Astrocyte of the hippocampus (primary cell): ENCODE data around the gene GUCY1A2.
A peak's percentile ranks its signal among the peaks of the same experiment; 100 is the strongest.

Source experiments
- DNase-seq: peaks from one replicate; pipeline ENCODE4 v3.0.0; 2011; ENCODE audit warnings: low read depth, low spot score

The GUCY1A2 gene

DNA sequence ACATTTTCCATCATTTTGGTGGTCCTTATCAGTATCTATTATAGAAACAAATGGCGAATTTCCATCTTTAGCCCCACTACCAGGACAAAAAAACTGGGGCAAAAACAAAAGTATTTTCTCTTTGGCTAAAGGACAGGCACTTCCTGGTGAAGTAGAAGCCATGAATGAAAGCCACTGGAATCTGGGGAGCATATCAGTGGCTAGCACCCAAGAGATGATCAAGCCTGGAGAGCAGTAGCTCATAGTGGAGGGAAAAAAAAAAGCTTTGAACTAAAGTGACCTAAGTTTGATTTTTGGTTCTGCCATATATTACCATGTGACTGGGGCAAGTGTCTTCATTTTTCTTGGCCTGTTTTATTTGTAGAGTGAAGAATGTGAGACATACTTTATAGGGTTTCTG, 272.3 kb downstream of the GUCY1A2 start:
- DNase-seq, result no peak

DNA sequence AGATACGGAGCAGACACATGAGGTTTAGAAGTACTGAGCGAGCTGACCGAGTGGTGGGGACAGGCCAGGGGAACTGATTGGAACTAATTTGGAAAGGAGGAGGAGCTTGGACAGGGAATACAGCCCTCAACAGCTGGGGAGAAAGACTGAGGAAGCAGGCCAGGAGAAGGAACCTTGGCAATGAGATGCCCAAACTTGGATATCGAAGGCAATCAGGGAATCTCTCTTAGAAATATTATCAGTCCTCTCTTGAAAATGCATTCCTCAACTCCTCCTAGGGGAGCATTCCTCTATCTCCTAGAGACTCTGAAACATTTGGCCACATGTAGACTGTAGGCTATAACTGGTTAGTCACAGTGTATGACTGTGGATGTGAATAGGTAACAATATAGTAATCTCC, 284.6 kb downstream of the GUCY1A2 start:
- DNase-seq, result peak; percentile 24

DNA sequence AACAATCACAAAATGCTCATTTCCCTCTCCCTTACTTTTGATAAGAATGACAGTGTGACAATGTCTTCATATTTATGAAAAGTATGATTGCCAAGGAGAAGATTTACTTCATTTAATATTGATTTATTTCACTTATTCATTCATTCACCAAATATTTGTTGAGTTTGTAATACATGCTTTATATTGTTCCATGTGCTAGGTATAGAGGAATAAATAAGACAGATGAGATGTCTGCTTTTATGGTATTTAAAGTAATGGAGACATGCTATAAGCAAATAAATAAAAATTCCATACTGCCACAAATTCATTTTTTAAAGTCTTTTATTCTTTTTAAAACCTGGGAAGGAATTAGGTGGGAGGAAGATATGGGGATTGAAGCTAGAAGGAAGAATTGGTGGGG, 289.4 kb downstream of the GUCY1A2 start:
- DNase-seq, result no peak

DNA sequence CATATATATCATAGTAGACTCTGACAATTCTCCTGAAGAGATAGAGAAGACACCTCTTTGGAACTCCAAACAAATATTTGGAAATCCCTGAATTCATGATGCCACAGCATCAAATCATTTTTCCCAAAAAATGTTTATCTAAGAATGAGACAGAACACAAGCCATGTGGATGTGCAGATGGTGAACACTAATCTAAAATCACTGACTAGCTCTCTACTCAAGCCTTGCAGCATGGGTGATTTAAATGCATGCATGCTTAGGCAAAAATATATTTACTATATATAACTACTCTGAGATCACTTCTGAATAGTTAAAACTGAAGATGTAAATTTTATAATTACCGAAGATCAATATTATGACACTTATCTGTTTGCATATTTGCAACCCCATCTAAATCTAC, 289.9 kb downstream of the GUCY1A2 start:
- no peak for DNase-seq

DNA sequence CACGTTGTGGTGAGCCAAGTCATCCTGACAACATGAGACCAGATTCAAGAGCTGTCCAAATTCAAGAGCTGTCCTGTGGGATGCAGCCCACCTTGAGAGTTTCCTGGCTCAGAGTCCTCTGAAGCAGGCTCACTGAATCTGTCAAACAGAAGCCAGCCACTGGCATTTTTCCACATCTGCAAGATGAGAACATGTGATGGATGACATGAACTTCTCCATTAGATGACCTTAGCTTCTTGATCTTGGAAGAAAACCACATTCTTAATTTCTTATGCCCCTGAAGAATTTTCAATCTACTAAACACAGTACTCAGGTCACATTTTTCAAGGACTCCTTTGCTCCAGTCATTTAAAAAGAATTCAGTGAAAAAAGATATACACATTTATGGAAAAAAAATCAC, 291.0 kb downstream of the GUCY1A2 start:
- no peak for DNase-seq

DNA sequence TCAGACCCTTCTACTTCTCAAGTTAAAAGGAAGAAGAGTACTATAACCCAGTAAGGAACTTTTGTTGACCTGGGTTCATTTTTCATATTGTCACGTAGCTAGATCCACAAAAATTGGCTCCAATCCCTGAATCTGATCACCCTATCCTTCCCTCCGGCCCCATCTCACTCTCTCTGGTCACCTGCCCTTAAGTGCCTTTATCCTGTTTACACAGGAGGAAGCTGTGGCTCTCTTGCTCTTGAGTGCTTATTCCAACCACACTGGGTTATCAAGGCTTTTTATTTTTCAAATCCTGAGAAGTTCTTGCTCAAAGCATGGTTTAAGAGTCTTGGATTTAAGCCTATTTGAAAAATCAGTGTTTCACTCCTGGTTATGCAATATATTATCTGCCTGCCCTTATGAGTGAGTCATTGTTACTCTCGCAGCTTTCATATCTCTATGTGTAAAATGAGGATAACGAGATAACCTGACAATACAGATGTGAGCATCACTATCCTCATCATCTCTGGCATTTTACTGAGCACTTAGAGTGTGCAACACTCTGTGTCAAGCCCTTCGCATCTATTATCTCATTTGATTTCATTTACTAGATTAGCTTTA, 293.9 kb downstream of the GUCY1A2 start:
- no peak for DNase-seq

DNA sequence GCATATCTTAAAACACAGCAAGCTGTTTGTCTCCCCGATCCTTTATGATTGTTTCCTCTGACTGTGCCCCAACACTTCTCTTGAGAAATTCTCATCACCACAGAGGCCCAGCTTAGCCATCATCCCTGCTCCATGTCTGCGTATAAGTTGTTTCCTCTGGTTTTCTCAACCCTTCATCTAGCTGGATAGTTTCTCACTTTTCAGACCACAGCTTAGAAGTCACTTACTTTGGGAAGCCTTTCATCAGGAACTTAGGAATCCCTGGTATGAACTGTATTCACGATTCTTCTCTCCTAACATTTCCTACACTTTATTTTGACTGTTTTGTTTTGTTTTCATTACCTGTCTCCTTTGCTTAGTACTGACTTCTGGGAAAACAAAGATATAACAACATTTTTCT, 295.2 kb downstream of the GUCY1A2 start:
- peak; percentile 66 for DNase-seq

DNA sequence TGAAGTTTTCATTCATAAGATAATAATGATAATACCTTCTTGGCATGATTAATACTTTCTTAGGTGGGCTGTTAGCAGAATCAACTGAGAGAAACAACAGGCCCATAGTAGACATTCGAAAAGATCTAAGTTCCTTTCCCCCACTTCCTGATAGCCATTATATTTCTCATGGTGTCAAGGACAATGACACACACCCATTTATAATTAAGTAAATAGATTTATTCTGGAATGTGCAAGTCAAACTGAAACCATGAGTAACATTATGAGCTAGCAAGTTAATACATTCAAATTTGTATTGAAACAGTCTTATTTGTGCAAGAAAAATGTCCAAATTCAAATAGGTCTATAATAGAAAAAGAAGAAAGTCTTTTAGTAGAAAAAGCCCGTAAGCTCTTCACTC, 301.1 kb downstream of the GUCY1A2 start:
- no peak for DNase-seq

DNA sequence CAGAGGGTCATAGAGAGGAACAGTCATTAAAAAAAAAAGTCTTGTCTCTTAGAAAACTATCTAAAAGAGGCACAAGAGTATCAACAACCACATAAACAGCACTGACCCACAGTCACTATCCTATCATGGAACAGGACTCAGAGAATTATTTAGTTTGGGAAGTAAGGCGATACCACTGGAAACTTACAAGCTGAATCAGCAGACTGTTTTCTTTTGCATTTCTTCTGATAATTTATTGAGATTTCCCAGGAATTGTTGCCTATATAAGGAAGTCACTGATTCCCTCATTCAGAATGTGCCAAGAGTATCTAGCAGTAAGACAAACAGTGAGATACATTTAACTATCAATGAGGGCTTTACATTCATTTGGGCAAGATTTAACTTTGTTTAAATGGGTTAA, 304.1 kb downstream of the GUCY1A2 start:
- DNase-seq, result peak; percentile 46

DNA sequence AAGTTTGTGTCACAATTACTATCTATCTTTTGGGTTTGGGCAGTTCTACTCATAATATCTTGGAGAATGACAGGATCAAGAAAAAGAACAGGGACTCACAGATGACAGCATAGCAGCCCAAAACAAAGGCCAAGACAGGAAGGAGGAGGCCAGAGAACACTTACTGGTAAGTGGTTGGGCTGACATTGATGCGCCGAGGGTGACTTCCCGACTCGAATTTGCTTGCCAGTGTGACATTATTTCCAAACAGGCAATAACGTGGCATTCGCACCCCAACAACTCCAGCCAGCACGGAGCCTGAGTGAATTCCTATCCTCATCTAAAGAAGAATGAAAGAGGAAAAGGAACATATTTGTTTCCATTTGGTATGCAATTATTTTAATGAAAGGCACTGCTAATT, 309.9 kb downstream of the GUCY1A2 start:
- DNase-seq, result no peak

DNA sequence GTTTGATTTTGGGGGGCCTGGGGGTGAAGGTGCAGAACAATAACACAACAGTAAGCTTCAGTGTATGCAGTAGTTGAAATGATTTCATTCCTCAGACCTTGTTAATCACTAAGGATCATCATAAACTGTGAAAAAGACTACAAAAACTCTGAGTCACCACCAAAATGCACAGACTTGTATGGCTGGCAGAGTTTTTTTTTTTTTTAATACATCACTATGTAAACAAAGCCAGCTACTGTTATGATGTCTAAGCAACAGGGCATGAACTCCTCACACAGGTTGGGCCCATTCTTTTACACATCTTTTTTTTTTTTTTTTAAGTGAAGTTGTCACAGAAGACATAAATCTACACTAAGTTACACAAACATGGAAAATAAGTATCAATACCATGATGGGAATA, 311.9 kb downstream of the GUCY1A2 start:
- peak; percentile 66 for DNase-seq

DNA sequence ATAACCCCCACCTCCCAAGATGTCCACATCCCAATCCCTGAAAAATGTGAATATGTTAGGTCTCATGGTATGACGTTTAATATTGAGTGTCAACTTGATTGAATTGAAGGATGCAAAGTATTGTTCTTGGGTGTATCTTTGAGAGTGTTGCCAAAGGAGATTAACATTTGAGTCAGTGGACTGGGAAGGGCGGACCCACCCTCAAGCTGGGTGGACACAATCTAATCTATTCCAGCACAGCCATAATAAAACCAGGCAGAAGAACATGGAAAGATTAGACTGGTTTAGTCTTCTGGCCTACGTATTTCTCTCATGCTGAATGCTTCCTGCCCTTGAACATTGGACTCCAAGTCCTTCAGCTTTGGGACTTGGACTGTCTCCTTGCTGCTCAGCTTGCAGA, 315.5 kb downstream of the GUCY1A2 start:
- DNase-seq, result no peak

DNA sequence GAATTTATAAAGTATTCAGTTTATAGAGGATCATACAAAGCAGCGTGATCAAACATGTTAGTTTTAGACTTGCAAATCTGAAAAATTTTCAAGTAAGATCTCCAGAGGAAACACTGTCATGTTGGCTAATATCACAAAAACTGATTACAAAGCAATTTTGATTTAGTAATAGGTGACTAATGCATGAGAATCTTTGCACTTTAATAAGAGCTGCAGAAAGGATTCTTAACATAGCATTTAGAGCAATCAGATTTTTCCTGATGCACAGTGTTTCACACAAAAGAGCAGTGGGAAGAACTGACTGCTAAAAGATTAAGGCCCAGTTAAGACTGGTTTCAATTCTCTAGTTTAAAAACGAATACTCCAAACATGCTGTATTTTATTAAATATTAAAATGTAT, 321.2 kb downstream of the GUCY1A2 start:
- DNase-seq, result peak; percentile 55

DNA sequence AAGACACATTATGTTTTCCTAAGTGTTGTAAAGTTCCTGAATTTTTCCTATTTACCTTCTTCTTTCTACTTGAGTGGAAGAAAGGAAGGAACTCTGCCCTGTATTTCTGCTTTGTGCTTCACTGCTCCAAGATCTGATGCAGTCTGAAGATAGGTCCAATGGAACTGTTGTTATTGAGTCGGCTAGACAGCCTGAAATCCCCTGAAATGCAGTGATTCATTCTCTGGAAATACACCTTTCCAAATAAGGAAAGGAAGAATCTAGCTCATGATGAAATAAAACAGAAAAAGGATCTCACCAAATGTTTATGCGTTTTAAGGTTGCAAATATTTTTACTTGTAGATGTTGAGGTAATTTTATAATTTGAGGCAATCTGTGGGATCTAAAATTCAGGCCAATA, 322.8 kb downstream of the GUCY1A2 start:
- peak; percentile 79 for DNase-seq

DNA sequence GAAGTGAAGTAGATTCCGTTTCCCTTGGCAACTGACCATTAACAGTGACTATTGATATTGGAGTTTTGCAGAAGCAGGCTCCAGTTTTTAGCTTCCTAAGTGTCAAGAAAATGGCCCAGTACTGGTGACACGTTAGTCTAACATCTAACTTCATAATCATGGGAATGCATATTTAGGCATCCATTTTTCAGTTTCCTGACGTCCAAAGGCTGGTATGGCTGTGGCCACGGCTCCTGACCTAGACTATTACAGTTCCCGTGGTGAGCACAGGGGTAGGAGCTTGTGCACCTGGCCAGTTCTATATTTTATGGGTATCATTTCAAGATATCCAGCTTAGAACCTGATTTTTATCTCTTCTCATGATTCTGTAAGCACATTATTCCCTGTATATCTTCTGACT, 323.8 kb downstream of the GUCY1A2 start:
- no peak for DNase-seq

DNA sequence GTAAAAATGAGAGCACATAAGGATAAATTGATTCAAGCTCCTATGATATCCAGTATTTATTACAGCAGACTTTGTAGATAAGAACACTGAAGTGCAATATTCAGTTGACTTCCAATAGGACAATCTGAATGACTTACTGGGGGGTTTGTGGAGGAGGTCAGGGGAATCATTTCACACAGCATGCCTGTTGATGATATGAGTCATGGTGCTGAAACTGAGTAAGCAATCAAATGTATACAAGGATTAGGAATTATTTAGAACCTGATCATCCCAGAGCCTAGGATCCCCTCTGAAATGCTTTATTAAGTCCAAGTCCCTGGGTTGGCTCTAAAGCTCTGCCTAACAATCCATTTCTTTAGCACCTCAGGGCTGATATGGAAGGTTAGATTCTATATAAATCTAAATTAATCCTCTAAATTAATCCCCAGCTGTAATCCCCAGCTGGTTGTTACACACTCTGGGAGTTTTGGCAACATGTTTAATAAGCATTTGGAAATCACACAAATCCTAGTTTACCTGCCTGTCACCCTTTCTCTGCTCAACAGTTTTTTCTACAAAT, 326.4 kb downstream of the GUCY1A2 start:
- DNase-seq, result no peak

DNA sequence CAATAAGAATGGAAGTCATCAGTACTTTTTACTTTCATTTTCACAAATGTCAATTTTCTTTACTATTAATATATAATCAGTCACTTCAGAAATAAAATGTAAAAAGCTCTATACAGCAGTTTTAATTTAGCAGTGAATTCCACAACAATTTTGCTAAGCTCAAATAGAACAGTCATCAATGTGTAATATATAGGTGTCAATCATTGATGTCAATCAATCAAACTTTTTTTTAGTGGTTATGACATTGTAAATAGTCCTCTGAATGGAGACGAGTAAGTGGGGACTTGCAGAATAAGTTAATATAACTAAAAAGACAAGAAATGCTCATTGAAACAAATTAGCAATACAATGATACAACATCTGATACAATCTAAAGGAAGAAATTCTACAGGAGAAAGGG, 327.4 kb downstream of the GUCY1A2 start:
- no peak for DNase-seq

DNA sequence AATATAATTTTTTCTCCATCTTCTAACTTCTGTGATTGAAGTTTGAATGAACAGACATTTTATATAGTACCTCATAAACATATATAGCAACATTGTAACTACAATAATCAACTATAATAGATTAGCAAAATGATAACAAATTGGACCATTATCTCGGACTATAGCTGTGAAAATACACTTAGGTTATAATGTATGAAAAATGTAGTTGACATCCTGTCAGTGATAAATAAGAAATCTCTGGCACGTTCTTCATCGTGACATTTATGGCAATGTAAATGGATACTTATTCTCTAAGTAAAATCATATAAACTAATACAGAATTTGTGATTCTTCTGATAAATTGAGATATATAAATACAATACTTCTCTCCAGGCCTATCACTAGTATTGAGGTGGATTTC, 333.3 kb downstream of the GUCY1A2 start:
- DNase-seq, result no peak

DNA sequence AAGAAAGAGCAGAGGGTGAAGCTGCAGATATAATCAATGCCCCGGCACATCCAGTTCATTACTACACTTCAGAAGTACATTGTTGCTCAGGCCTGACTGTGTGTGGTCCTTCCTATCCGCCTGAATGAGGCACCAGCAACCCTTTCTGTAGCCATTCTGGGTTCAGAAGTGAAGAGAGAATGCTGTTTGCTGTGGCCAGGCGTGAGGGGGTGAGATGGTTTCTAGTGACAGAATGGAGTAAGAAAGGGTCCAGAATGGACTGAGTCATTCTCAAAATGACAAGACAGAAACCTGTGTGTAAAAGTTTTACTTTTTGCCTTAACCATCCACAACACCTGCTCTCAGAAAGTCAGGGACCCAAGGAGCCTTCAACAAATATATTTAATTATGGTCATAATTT, 334.8 kb downstream of the GUCY1A2 start:
- no peak for DNase-seq

DNA sequence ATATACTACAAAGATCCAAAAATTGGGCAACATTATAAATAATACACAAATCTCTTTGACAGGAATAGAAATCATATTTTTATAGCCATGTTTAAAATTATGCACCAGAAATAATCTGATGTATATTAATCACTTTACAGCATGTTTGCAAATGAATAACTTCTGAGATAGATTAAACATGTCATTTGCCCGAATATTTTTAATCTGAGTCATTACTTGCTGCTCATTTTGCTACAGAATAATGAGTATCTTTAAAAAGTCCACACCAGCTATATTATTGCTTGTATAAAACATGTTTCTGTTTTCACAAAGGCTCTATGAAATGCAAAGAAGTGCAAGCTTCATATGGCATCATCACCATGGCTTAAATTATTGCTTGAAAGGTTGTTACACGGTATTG, 336.8 kb downstream of the GUCY1A2 start:
- DNase-seq, result no peak

DNA sequence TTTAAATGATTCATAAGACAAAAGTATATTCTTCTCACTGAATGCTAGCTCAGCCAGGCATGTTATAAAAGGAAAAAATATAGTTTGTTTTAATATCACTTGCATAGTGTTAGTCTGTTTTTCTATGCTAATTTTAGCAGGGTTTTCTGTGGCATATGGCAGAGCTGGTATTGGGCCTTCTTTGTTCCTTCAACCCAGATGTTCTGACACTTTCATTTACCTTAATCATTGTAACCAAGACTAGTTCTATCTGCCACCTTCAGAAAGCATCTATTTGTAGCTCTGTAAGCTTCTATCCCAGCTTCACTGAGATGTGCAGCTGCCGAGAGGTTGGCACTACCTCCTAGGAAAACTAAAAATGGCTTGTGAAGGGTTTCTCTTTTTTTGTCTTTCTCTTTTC, 338.7 kb downstream of the GUCY1A2 start:
- no peak for DNase-seq

DNA sequence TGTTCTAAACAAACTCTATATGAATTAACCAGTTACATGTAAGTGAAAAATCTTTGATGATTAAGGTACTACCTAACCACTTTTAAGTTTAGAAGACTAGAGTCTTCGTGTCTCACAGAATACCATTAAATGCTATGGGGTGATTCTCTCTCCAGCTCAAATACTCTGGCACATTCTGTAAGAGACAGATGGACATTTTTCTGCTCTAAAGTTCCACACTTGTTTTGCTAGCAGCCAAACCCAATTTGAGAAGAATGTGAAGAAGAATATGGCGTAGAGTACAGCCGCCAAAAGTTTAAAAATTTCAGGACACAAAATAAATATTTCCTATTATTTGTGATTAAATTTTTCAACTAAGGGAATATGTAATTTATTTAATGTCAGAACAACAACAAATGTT, 339.1 kb downstream of the GUCY1A2 start:
- DNase-seq, result no peak

DNA sequence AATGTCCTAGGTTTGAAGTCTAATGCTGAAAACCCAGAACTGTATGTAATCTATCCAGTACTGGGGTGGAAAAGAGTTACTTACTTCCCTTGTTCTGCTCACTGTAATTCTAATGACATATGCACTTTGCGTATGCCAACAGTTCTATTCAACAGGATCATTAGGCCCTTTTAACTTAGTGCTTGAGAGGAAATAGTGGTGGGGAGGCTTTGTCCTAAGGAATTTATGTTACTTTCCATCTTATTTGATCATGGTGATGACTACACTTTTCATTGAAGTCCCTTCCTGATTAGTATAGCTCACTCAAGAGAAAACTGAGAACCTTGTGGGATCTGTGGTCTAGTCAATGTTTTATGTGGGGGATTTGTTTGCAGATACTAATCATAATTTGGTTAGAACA, 348.2 kb downstream of the GUCY1A2 start:
- DNase-seq, result peak; percentile 72

DNA sequence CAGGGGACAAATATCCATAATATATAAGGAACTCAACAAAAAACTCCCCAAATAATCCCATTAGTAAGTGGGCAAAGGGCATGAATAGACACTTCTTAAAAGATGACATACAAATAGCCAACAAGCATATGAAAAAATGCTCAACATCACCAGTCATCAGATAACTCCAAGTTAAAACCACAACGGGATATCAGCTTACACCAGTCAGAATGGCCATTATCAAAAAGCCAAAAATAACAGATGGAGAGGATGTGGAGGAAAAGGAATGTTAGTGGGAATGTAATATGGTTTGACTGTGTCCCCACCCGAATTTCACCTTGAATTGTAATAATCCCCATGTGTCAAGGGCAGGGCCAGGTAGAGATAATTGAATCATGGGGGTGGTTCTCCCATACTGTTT, 350.1 kb downstream of the GUCY1A2 start:
- peak; percentile 63 for DNase-seq
